Activated T-cell treated with anti-CD3 and anti-CD28 coated beads, Interleukin-2, amount 50 U/mL, for 1 hour (primary cell): ENCODE data around the gene PCTP.

Experiments
- DNase-seq: peaks from one replicate; pipeline ENCODE4 v3.0.0-alpha.2; 2020

Gene PCTP

GRCh38 chr17:55728361-55728760 is 22.5 kb upstream of the PCTP start:
- no peak for DNase-seq

DNA sequence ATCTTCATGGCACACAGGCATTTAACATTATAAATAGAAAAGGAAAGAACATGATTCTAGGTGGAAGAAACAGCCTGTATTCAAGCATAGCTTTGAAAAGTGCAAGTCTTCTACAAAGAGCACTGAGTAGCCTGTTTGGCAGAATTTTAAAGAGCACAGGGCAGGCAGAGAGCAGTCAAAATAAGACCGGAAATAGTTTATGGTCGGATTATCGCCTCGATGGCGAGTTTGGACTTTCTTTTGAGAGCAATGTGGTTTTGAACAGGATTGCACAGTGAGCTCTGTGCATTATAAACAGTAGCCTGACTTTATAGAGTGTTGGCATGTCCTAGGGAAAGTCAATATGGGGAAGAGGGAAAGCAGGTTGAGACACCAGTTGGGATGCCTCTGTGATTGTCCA is 22.0 kb upstream of the PCTP start:
- DNase-seq: no peak

GRCh38 chr17:55729484-55729883 is 21.4 kb upstream of the PCTP start:
- DNase-seq: no peak

GRCh38 chr17:55730380-55730779 is 20.5 kb upstream of the PCTP start:
- no peak for DNase-seq

GRCh38 chr17:55730808-55731207 is 20.0 kb upstream of the PCTP start:
- no peak for DNase-seq

- DNase-seq: no peak
These were observed 19.1 kb upstream of the PCTP start for GRCh38 chr17:55731586-55732250.

- DNase-seq: no peak
These were observed 16.6 kb upstream of the PCTP start for GRCh38 chr17:55734128-55734781.

- DNase-seq: no peak
These were observed 15.0 kb upstream of the PCTP start for GRCh38 chr17:55735731-55736405.

DNA sequence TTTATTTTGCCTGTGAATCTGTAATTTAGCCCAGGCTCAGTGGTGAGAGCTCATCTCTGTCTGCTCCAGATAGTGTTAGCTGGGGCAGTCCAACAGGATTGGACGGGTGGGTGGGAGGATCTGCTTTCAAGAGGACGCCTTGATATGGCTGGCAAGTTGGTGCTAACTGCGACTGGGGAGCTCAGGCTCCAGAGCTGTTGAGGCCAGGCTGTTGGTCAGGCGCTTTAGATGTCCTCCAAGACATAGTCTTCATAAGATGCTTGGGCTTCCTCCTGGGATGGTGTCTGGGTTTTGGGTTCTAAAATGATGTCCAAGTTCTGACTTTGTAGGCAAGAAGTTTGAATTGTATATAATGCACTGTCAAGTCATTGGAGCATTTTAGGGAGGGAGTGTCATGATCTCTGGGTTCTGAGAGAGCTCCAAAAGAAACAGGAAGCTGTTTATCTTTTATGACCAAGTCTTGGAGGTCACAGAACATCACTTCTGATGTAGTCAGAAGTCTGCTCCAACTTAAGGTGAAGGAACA is 12.8 kb upstream of the PCTP start:
- no peak for DNase-seq

- no peak for DNase-seq
These were observed 10.1 kb upstream of the PCTP start for GRCh38 chr17:55740511-55741355.

DNA sequence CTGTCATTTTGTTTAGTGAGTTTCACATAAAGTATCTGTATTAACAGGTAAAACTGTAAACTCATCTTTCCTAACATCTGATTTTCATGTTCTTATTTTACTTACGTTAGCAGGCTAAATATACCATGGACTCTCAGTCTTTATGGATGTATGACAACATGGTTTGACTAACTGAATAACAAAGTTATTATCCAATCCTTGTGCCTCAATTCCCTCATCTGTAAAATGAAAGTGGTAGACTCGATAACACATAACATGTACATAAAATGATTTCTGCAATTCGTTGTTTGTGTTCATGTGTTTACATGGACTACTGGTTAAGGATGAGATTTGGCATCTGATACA is 9.5 kb upstream of the PCTP start:
- DNase-seq: no peak

GRCh38 chr17:55742272-55743102 is 8.4 kb upstream of the PCTP start:
- DNase-seq: no peak

DNA sequence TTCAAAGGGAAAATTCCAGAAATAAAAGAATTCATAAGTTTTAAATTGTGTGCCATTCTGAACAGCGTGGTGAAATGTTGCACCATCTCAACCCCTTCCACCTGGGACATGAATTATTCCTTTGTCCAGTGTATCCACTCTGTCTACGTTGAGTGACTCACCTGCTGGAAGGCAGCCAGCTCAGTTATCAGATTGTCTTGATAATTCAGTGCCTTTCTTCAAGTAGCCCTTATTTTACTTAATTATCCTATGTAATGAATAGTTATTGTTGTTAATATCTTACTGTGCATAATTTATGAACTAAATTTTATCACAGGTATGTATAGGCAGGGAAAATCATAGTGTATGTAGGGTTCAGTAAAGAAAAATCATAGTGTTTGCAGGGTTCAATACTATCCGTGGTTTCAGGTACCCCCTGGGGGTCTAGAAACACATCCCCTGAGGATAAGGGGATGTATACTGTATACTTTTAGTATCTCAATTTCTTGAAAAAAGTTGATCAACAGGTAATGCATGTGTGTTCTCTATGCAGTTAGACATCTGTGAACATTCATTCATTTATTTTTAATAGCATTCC is 7.7 kb upstream of the PCTP start:
- no peak for DNase-seq

DNA sequence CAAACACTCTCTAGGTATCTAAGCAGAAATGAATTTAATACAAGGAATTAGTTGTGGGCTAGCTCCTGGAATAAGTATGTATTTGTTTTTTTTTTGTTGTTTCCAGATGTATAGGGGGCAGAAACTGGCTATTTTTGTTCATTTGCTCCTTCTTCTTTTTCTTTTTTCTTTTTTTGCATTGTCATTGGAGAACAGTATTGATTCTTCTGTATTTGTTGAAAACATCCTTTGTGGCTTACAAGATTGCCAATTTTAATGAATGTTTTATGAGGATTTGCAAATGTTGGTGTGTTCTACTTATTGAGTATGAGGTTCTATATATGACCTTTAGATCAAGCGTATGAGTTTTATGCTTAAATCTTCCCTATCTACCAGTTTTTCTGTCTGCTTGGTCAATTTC is 5.6 kb upstream of the PCTP start:
- DNase-seq: no peak

DNA sequence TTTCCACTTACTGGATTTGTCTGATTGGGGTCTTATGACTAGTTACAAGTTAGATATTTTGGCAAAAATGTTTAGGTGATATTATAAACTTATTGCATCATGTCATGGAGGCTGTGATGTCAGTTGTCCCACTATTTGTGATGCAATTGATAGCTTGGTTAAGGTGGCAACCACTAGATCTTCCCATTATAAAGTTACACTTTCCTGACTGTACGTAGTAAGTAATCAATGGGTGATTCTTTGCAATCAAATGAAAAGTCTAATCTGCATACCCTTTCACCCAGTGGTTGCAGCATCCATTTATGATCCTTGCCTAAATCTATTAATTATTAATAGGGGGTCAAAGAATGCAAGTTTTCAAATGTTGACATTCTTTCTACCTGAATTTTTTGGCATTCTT is 4.4 kb upstream of the PCTP start:
- DNase-seq: no peak

GRCh38 chr17:55747209-55747608 is 3.6 kb upstream of the PCTP start:
- no peak for DNase-seq

DNA sequence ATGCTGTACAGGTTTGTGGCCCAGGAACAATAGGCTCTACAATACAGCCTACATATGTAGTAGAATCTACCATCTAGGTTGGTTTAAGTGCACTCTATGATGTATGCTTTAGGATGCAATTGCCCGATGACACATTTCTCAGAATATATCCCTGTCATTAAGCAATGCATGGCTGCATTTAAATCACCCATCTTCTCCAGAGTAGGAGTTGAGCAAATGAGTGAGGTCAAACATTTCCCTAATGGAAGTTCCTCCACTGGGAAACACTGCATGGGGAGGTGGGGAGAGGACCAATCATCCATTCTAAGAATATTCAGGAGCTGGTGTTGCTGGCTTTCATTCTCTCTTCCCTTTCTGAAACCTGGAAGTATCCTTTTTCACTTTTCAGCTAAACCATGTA is 2.0 kb upstream of the PCTP start:
- DNase-seq: no peak

- DNase-seq: no peak
These were observed 866 bp upstream of the PCTP start for GRCh38 chr17:55749985-55750384.

DNA sequence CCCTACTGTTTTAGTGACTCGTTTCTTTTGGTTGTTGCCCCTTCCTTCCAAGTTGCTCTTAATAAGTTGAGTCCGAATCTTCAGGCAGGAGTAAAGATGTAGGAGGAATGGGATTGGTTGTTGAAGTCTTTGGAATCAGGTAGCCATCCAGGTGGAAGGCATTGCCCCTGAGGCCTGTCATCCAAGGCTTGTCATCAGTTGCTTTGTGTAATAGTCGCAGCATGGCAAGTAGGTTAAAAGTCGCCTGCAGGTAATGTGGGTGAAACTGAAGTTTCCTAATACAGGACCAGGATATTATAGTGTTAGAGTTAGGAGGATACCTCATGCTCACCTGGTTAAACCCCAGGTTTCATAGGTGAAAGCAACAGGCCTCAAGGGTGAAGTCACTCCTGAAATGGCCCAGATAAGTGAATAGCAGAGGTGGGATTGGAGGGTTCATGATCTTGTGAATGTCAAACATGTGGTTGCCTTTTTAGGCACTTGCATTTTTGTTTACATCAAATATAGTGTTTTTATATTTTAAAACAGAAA is 934 bp downstream of the PCTP start:
- DNase-seq: no peak

DNA sequence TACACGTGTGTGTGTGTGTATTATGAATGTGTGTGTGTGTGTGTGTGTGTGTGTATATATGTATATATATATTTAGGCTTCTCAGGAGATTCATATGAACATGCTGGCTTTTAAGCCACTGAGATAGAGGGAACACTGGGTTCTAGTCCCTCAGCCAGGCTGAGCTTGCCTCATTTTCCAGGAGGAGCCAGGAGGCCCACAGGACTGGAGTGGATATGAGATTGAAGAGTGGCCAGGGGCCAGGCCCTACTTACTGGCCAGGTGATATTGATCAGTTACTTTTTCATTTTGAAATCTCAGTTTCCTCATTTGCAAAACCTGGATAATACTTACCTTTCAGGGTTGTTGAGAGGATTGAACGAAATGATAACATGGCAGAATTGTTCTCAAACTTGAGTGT is 5.8 kb downstream of the PCTP start:
- DNase-seq: no peak

- no peak for DNase-seq
These were observed 6.8 kb downstream of the PCTP start for GRCh38 chr17:55757659-55758058.

GRCh38 chr17:55758171-55758570 is 7.3 kb downstream of the PCTP start:
- no peak for DNase-seq
